ENCODE measurements around the gene FAM120AOS. TPM values are rescaled to one million over a fixed set of nuclear protein-coding genes. Genes with fewer than 3 reads are reported as not detected.

The FAM120AOS gene
- total RNA-seq, 1 donor from 2014 or later: 40.9 TPM

- Mint-ChIP-seq H3K9me3 (no peaks in the 10 kb centered on the region), H3K27ac (no peak overlapping the region), H3K4me3 (no peak overlapping the region), H3K27me3 (ENCODE audit: insufficient read depth, low read depth) (peaks cover 4% of the 10 kb centered on the region), H3K4me1 (peaks cover 36% of the 10 kb centered on the region), H3K36me3 (peaks cover 22% of the 10 kb centered on the region)
- Histone ChIP-seq H2AFZ (replicated peaks) (no peak overlapping the region), H3K27ac (no peak overlapping the region), H3K4me2 (no peak overlapping the region), H3K4me1 (peaks cover 10% of the 10 kb centered on the region), H3K79me2 (ENCODE audit: low read depth) (peaks cover 97% of the 10 kb centered on the region), H3K9ac (no peak overlapping the region), H3K36me3 (no peaks in the 10 kb centered on the region), H3K27me3 (no peaks in the 10 kb centered on the region), H4K20me1 (ENCODE audit: low read depth) (peaks cover 28% of the 10 kb centered on the region), H3F3A (ENCODE audit: low read depth) (peaks cover 8% of the 10 kb centered on the region), H3K9me3 (ENCODE audit: low read depth) (no peaks in the 10 kb centered on the region), H3K4me3 (no peak overlapping the region)
- TF ChIP-seq CTCF (IDR thresholded peaks at IDR 0.05) (no peak), EZH2phosphoT487 (IDR thresholded peaks at IDR 0.05) (no peak), EZH2 (IDR thresholded peaks at IDR 0.05) (no peak)
- no peak for DNase-seq (ENCODE audit: low spot score)
Observed at GRCh38 chr9:93470391-93470790, 17.0 kb upstream of the FAM120AOS start.

- Histone ChIP-seq H3K4me1 (peaks cover 18% of the 10 kb centered on the region), H3K4me3 (no peak overlapping the region)
Observed at GRCh38 chr9:93468763-93469456, 15.5 kb upstream of the FAM120AOS start.

GRCh38 chr9:93467462-93467861 is 14.1 kb upstream of the FAM120AOS start:
- no peak overlapping the region for H3K4me3 ChIP-seq
- TF ChIP-seq CTCF (IDR thresholded peaks at IDR 0.05): no peak
- TF ChIP-seq EZH2phosphoT487 (IDR thresholded peaks at IDR 0.05): no peak
- no peak for TF ChIP-seq EZH2 (IDR thresholded peaks at IDR 0.05)
- H3F3A ChIP-seq (ENCODE audit: low read depth): peaks cover 8% of the 10 kb centered on the region
- H2AFZ ChIP-seq (replicated peaks): no peak overlapping the region
- H3K4me3 Mint-ChIP-seq: no peak overlapping the region
- no peak overlapping the region for H3K27ac ChIP-seq
- peaks cover 100% of the 10 kb centered on the region for H3K79me2 ChIP-seq (ENCODE audit: low read depth)
- no peak overlapping the region for H3K4me2 ChIP-seq
- no peaks in the 10 kb centered on the region for H3K27me3 ChIP-seq
- no peak overlapping the region for H3K27ac Mint-ChIP-seq
- peaks cover 46% of the 10 kb centered on the region for H3K4me1 Mint-ChIP-seq
- H3K4me1 ChIP-seq: peaks cover 18% of the 10 kb centered on the region
- H4K20me1 ChIP-seq (ENCODE audit: low read depth): peaks cover 44% of the 10 kb centered on the region
- no peaks in the 10 kb centered on the region for H3K9me3 ChIP-seq (ENCODE audit: low read depth)
- peaks cover 4% of the 10 kb centered on the region for H3K27me3 Mint-ChIP-seq (ENCODE audit: insufficient read depth, low read depth)
- peaks cover 17% of the 10 kb centered on the region for H3K36me3 Mint-ChIP-seq
- H3K9me3 Mint-ChIP-seq: no peaks in the 10 kb centered on the region
- H3K36me3 ChIP-seq: no peaks in the 10 kb centered on the region
- DNase-seq (ENCODE audit: low spot score): no peak
- no peak overlapping the region for H3K9ac ChIP-seq

More at GRCh38 chr9:93468763-93469456, 15.5 kb upstream of the FAM120AOS start:
- Histone ChIP-seq H3F3A (ENCODE audit: low read depth) (peaks cover 8% of the 10 kb centered on the region), H3K9ac (no peak overlapping the region), H3K36me3 (no peaks in the 10 kb centered on the region), H3K27ac (peak overlapping the region; percentile 68), H2AFZ (replicated peaks) (no peak overlapping the region), H3K79me2 (ENCODE audit: low read depth) (peaks cover 98% of the 10 kb centered on the region), H3K4me2 (peak overlapping the region; percentile 43), H4K20me1 (ENCODE audit: low read depth) (peaks cover 42% of the 10 kb centered on the region), H3K27me3 (no peaks in the 10 kb centered on the region), H3K9me3 (ENCODE audit: low read depth) (no peaks in the 10 kb centered on the region)
- Mint-ChIP-seq H3K27ac (peak overlapping the region; percentile 52), H3K27me3 (ENCODE audit: insufficient read depth, low read depth) (peaks cover 4% of the 10 kb centered on the region), H3K36me3 (peaks cover 19% of the 10 kb centered on the region), H3K9me3 (no peaks in the 10 kb centered on the region), H3K4me3 (no peak overlapping the region), H3K4me1 (peaks cover 46% of the 10 kb centered on the region)
- no peak for TF ChIP-seq CTCF (IDR thresholded peaks at IDR 0.05)
- TF ChIP-seq EZH2 (IDR thresholded peaks at IDR 0.05): no peak
- TF ChIP-seq EZH2phosphoT487 (IDR thresholded peaks at IDR 0.05): no peak
- peak; percentile 29 for DNase-seq (ENCODE audit: low spot score)

Data from neural progenitor cell (in vitro differentiated cells).